Spinal cord (tissue), 10 donors: Measurements from ENCODE around the gene ADM5. TPM values are rescaled to one million over a fixed set of nuclear protein-coding genes. Genes with fewer than 3 reads are reported as not detected.
A peak's percentile ranks its signal among the peaks of the same experiment; 100 is the strongest.

ENCODE experiments used
- DNase-seq, 6 donors: peaks; one replicate each; pipeline versions ENCODE4 v3.0.0 to v3.0.0-alpha.2; 2013 to 2015; ENCODE audit warnings: low spot score in 6 of 6, low read depth in 4 of 6
- H3K27ac ChIP-seq: one replicate; pipeline ENCODE4 v1.5.1; 2013; ENCODE audit warnings: low read depth, low read length, control low read depth
- H3K27me3 ChIP-seq: one replicate; pipeline ENCODE4 v1.6.1; 2013; ENCODE audit warnings: low read length; ENCODE audit not compliant: control insufficient read depth, insufficient read depth
- H3K36me3 ChIP-seq: one replicate; pipeline ENCODE4 v1.6.1; 2013; ENCODE audit warnings: low read length; ENCODE audit not compliant: control insufficient read depth, insufficient read depth
- H3K4me1 ChIP-seq: one replicate; pipeline ENCODE4 v1.6.1; 2013; ENCODE audit warnings: low read length; ENCODE audit not compliant: control insufficient read depth, insufficient read depth
- H3K4me3 ChIP-seq: one replicate; pipeline ENCODE4 v1.5.1; 2013; ENCODE audit warnings: low read depth, low read length, control low read depth
- H3K9me3 ChIP-seq: one replicate; pipeline ENCODE4 v1.6.1; 2013; ENCODE audit warnings: low read length; ENCODE audit not compliant: control insufficient read depth, insufficient read depth
- WGBS: methylation state at CpG from one replicate; pipeline ENCODE4 v1.1.5; 2013; ENCODE audit warnings: missing lambda C conversion rate; ENCODE audit not compliant: insufficient coverage; 5-methylcytosine and 5-hydroxymethylcytosine counted together
- polyA plus RNA-seq, 2 donors: library from polyadenylated mRNA; unstranded; fragments of 120-200 nt; gene quantifications; one replicate each; pipeline ENCODE4 v1.2.1, GENCODE V29; 2013; ENCODE audit not compliant: insufficient read length in 2 of 2
- total RNA-seq, 2 donors: library from RNA; depleted of rRNA in 1 of 2; stranded (reverse); fragments of 120-200 nt in 1 of 2; fragments of >200 nt in 1 of 2; gene quantifications; one replicate each; pipeline versions ENCODE4 v1.2.3 to v1.2.4, GENCODE V29; 2013 to 2014
- donor health status: healthy.

Gene ADM5
- total and polyA plus RNA-seq, 4 donors = 0.69 to 3.3 (median 2.0) TPM

DNA sequence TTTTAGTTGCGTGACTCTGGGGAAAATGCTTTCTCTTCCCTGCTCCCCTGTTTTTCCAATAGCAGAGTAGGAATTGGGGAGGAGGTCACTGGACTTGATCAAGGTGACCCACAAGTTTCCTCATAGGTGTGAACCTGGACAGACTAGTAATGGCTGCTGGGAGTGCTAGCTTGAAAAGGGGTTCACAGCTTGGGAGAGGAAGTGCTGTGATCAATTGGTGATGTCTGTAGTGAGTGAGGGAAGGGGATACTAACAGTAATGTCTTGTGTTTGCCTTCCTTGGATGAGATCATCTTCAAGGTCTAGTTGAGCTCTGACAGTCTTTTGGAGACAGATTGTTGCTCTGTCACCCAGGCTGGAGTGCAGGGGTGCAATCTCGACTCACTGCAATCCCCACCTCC lies 21.9 kb upstream of the ADM5 start:
- no peak for DNase-seq
- WGBS = 91% methylated on average over 1 of the region's 2 CpGs
- Histone ChIP-seq H3K27ac (no peak overlapping the region), H3K27me3 (no peaks in the 10 kb centered on the region), H3K4me3 (no peak overlapping the region), H3K36me3 (peaks cover 18% of the 10 kb centered on the region), H3K9me3 (no peaks in the 10 kb centered on the region), H3K4me1 (peaks cover 44% of the 10 kb centered on the region)

DNA sequence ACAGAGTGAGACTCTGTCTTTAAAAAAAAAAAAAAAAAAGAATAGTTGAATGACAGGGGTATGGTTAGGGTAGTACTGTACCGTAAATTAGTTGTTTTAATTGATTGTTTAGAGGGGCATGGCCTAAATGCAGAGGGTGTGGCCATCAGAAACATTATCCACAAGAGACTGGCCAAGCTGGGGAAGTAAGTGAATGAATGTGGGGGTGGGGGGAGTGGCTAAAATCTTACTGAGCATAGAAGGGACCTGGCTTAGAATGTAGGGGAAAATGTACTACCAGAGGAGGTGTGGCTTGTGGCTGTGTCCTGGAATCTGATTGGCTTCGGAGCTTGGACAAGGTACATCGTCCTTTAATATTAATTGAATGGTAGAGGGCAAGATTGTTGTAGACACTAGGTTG lies 19.9 kb upstream of the ADM5 start:
- 97% methylated on average over 3 of the region's 3 CpGs for WGBS
- no peak overlapping the region for H3K4me3 ChIP-seq
- no peaks in the 10 kb centered on the region for H3K27me3 ChIP-seq
- no peak overlapping the region for H3K27ac ChIP-seq
- no peaks in the 10 kb centered on the region for H3K9me3 ChIP-seq
- no peak for DNase-seq
- peaks cover 11% of the 10 kb centered on the region for H3K36me3 ChIP-seq
- peaks cover 33% of the 10 kb centered on the region for H3K4me1 ChIP-seq

DNA sequence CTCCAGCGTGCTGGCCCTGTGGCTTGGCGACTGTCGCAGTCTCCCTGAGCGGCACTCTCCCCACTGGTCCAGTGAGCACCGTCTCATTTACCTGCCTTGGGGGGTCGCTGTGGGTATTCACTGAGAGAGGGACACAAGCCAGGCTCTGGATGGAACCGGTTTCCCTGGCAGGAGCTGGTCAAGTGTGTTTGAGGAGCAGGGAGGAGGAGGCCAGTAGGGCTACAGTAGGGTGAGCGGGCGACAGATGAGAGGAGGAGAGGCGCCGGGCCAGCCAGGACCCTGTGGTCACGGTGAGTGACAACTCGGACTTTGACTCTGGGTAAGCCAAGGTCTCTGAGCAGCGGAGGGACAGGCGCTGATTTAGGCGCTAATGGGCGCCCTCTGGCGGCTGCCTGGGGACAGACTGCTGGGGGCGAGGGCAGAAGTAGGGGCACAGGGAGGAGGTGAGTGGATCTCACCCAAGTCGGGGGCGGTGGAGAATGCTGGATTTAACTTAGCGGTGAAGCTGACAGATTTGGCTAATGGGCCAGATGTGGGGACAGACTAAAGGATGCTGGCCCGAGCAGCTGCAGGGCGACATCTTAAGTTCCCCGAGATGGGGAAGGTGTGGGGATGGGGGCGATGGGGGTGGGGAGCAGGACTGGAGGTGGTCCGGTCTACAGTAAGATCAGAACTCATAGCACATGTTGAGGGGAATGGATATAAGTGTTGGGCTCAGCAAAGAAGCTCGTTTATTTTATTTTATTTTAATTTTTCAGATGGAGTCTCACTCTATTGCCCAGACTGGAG lies 17.1 kb upstream of the ADM5 start:
- Histone ChIP-seq H3K4me1 (peaks cover 17% of the 10 kb centered on the region), H3K27ac (peak overlapping the region; percentile 33), H3K36me3 (peaks cover 11% of the 10 kb centered on the region), H3K27me3 (no peaks in the 10 kb centered on the region), H3K9me3 (no peaks in the 10 kb centered on the region), H3K4me3 (peak overlapping the region; percentile 18)
- DNase-seq = peak in 2 of 6 donors; percentile 80 to 81
- WGBS = 20% methylated on average over 26 of the region's 28 CpGs

DNA sequence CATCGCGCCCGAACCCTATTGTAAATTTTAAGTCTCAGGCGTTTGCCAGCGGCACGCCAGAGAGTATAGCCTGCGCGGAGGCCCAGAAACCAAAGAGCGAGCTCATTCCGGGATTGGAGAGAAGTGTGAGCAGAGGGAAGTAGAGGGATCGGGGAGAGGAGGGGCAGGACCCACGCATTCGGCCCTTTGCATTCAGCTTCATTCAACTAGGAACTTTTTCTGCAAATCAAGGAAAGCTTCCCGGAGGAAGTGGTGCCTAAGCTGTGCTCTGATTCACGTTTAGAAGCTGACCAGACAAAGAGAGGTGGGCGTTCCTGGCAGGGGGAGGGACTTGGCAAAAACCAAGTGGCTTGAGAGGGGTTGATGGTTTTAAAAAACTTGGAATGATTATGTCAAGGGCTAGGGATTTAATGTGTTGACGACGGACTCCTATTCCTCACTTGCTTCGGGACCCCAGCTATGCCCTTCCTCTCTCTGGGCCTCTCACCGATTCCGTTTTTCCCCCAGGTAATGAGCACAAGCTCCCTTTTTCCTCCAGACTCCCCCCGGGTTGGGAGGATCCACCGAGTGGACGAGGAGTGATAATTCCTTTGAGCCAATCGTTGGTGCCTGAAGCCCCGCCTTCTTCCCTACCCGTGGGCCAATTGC lies 13.1 kb upstream of the ADM5 start:
- WGBS = under 1% methylated on average over 25 of the region's 27 CpGs
- H3K4me3 ChIP-seq = peak overlapping the region; percentile 73
- H3K4me1 ChIP-seq = peaks cover 54% of the 10 kb centered on the region
- DNase-seq = peak in 1 of 6 donors; percentile 86
- H3K27me3 ChIP-seq = no peaks in the 10 kb centered on the region
- H3K9me3 ChIP-seq = no peaks in the 10 kb centered on the region
- peak overlapping the region; percentile 97 for H3K27ac ChIP-seq
- peaks cover 18% of the 10 kb centered on the region for H3K36me3 ChIP-seq

DNA sequence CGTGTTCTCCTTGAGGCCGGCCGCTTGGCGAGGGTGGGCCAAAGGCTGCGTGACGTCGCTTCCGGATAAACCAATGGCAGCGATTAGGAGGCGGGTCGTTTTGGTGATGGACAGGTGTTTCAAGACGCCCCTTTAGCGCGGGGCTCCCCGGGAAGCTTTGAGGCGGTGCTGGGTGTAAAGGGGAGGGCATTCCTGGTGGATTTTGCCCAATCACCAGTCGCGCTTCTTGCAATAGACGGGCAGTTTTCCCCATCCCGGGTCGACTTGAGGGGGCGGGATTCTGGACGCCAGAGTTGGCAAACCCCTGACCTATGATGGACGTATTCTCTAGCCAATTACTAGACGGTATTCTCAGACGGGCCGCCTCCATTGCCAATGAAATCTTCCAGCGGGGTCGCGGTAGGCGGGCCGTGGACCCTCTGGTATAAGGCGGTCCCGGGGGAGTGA lies 12.6 kb upstream of the ADM5 start:
- H3K27me3 ChIP-seq = no peaks in the 10 kb centered on the region
- H3K4me3 ChIP-seq = peak overlapping the region; percentile 100
- 0% methylated on average over 26 of the region's 34 CpGs for WGBS
- peak overlapping the region; percentile 97 for H3K27ac ChIP-seq
- no peaks in the 10 kb centered on the region for H3K9me3 ChIP-seq
- peaks cover 53% of the 10 kb centered on the region for H3K4me1 ChIP-seq
- DNase-seq = peak; percentile 99 to 100 (median 100)
- peaks cover 23% of the 10 kb centered on the region for H3K36me3 ChIP-seq

DNA sequence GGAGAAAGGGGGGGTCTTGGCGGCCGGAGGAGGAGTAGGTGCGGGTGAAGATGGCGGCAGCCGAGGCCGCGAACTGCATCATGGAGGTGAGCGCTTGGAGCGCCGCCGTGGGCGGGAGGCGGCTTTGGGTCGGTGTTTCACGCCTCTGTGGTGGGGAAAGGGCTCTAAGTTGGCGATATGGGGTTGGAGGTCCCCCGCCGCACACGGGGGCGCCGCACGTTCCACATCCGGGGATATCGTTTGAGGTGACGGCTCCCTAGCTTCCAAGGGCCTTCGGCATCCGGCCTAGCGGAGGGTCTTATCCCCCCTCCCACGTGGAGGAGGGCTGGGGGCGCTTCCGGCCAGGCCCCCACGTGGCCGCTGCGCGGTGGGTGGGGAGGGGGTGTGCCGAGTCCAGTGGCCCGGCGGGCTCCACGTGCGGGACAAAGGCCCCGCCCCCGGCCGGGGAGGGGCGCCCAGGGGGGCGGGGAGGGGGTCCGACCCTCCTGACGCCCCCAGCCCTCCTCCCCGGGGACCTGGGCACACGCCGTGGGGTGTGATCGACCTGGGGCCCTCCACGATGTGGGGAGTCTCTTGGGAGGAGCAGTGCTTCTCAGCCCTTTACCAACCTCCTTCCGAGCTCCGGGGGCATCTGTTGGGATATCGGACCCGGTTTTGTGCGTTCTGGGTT lies 12.0 kb upstream of the ADM5 start, which contains the start of gene PRMT1:
Gene PRMT1 (plus strand): TSS at position 41 of the 670 bp plus-strand sequence. CDS start 10 bp downstream, at position 51.
- DNase-seq = no peak

DNA sequence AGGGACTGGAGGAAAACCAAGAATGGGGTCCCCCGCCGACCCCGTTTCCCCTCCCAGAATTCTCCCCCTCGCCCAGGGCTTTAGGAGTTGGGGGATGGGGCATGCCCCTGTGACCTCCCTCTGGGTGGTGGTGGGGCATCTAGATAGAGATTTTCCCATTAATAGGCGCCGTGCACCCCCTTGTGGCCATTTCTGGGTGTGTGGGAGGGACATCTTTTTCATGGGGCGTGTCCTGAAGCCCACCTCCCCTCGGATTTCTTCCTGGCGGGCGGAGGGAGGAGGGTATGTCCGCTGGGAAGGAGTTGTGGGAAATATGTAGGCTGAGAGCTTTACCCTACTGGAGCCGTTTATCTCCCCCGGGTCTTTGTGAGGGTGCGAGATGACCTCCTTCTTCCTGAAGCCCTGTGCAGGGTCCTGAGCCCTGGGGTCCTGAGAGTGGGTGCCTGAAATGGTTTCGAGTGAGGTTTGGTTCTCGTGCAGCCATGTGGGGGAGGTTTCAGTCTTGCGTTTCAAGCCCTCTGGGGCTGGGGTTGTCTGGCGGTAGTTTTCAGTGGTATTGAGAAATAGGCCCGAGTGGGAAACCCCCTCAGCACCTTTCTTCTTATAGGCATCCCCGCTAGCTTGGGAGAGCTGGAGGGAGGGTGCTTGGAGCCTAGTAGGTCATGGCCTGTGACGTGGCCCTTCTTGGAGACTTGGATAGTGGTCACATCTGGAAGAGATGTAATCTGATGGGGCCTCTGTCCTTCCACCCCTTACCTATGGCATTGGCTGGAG lies 11.3 kb upstream of the ADM5 start:
- peaks cover 47% of the 10 kb centered on the region for H3K4me1 ChIP-seq
- H3K4me3 ChIP-seq = peak overlapping the region; percentile 100
- H3K36me3 ChIP-seq = peaks cover 34% of the 10 kb centered on the region
- 2% methylated on average over 9 of the region's 21 CpGs for WGBS
- no peaks in the 10 kb centered on the region for H3K9me3 ChIP-seq
- H3K27me3 ChIP-seq = no peaks in the 10 kb centered on the region
- peak in 2 of 6 donors; percentile 92 to 94 for DNase-seq
- H3K27ac ChIP-seq = peak overlapping the region; percentile 97

More for the DNA sequence above, 12.0 kb upstream of the ADM5 start, which contains the start of gene PRMT1:
- Histone ChIP-seq H3K4me3 (peak within 1 kb of the TSS; percentile 100), H3K27me3 (no peaks in the 10 kb centered on the region), H3K36me3 (peaks cover 29% of the 10 kb centered on the region), H3K27ac (peak within 1 kb of the TSS; percentile 97), H3K9me3 (no peaks in the 10 kb centered on the region), H3K4me1 (peaks cover 48% of the 10 kb centered on the region)
- WGBS = under 1% methylated on average over 30 of the region's 57 CpGs

DNA sequence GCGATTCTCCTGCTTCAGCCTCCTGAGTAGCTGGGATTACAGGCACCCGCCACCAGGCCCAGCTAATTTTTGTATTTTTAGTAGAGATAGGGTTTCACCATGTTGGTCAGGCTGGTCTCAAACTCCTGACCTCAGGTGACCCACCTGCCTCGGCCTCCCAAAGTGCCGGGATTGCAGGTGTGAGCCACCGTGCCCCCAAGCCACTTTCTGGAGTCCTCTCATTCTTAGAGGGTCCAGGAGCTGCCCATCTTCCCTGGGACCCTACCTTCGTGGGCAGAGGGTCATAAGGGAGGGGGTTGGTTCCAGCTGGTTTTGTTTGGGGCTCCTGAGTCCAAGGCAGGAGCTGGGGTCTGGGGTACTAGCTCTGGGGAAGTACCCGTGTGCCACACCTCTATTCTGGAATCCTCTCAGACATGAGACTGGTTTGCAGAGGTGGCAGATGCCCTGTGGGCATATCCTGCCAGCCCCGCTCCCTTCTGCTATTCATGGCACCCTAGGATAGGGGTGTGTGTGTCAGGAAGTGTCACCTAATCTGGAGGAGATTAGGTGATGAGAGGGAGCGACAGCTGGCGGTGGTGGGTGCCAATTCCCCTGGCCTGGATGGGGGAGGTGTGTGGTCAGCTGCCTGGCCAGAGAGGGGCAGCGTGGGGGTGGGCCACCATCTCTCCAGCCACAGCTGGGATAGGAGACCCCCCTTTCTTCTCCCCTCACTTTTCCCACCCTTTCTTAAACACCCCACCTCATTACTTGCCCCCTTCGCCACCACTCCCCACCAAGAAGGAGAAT lies 10.2 kb upstream of the ADM5 start:
- Histone ChIP-seq H3K9me3 (no peaks in the 10 kb centered on the region), H3K27ac (no peak overlapping the region), H3K36me3 (peaks cover 45% of the 10 kb centered on the region), H3K4me1 (peaks cover 47% of the 10 kb centered on the region), H3K27me3 (no peaks in the 10 kb centered on the region), H3K4me3 (no peak overlapping the region)
- DNase-seq = no peak
- WGBS = 58% methylated on average over 3 of the region's 12 CpGs
